ENCODE measurements around the gene CLDN6.

CLDN6 gene

DNA sequence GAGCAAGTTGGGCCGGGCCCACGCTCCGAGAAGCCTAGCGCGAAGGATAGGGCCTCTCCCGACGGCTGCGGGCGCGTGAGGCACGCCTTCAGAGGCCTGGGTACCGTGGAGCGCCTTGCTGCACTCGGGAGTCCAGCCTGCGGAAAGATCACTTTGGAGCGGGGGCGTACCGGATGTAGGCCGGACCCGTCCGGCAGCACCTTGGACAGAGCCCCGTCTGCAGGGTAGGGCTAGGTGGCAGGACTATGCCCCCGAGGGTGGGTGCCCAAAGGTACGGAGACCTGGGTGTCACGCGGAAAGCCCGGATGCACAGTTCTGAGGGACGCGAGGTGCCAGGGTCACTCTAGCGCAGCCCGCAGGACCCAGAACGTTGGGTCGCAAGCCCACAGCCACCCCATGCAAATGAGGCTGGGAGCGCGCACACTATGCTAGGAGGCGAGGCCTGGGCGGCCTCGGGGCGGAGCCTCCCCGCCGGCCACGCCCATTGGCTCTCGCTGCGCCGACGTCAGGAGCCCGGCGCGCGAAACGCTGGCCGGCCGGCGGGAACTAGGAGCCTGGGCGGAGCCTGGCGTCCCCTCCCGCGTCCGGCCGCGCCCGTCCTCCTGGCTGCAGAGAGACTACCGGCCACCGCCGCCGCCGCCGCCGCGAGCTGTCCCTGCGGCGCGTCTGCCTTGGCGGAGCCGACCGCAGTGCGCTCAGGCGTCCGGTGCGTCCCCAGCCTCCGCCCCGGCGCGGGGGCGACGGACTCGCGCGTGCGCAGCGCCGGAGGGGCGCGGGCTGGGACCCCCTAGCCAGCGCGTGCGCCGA is 49.0 kb downstream of the CLDN6 start, which contains the start of gene PAQR4:
Gene PAQR4 (plus strand): TSS at position 611 of the 807 bp plus-strand sequence. CDS start 327 bp downstream, outside the sequence.
- DNase-seq = peak; percentile 83

DNA sequence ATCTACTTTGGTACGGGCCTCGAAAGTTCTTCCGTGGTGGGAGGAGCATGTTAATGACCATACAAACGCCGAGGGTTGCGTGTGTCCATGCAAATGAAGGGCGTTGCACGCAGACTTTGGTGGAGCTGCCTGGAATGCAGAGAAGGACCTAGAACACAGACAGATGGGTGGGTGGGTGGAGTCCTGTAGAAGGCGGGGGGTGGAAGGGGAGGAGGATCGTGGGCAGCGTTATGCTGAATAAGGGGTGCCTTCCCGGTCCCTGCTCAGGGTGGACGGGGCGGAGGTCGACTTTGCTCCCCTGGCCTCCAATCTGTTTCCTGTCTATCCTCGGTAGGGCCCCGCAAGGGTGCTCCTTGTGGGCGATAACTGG is 49.6 kb downstream of the CLDN6 start:
- DNase-seq = no peak

DNA sequence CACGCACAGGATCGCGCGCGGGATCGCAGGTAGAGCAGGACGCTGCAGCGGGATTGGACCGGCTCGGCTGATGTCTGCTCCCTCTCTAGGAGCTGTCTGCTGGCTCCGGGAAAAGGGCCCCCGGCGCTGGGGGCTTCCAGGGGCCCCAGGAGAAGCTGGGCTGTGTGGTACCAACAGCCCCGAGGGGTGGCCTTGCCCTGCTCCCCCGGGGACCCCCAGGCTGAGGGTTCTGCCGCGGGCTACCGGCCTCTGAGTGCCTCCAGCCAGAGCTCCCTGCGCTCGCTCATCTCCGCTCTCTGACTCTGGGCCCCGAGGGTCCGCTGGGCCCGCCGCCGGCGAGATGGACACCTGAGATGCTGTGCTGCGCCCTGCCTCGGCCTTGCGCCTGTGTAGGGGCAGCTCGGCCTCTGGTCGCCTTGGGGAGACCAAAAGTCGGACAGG is 50.2 kb downstream of the CLDN6 start:
- no peak for DNase-seq

DNA sequence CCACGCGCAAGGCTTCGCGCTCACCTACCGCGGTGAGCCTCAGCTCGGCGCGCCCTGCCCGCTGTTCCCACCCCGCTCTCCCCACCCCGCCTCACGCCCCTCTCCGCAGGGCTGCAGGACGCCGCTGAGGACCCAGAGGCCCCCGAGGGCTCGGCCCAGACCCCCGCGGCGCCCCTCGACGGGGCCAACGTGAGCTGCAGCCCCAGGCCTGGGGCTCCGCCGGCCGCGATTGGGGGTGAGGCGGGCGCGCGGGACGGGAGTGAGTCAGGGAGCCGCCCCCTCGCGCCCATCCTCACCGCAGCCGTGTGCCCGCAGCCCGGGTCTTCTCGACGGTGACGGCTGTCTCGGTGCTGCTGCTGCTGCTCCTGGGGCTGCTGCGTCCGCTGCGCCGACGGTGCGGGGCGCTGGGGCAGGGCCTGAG is 50.8 kb downstream of the CLDN6 start:
- no peak for DNase-seq

DNA sequence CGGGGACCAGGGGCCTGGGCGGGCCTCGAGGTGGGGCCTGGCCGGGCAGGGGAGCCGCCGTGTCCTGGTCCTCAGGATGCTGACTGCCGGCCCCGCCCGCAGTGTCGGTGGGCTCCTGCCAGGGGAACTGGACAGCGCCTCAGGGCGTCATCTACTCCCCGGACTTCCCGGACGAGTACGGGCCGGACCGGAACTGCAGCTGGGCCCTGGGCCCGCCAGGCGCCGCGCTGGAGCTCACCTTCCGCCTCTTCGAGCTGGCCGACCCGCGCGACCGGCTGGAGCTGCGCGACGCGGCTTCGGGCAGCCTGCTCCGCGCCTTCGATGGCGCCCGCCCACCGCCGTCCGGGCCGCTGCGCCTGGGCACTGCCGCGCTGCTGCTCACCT is 51.2 kb downstream of the CLDN6 start:
- peak; percentile 14 for DNase-seq

DNA sequence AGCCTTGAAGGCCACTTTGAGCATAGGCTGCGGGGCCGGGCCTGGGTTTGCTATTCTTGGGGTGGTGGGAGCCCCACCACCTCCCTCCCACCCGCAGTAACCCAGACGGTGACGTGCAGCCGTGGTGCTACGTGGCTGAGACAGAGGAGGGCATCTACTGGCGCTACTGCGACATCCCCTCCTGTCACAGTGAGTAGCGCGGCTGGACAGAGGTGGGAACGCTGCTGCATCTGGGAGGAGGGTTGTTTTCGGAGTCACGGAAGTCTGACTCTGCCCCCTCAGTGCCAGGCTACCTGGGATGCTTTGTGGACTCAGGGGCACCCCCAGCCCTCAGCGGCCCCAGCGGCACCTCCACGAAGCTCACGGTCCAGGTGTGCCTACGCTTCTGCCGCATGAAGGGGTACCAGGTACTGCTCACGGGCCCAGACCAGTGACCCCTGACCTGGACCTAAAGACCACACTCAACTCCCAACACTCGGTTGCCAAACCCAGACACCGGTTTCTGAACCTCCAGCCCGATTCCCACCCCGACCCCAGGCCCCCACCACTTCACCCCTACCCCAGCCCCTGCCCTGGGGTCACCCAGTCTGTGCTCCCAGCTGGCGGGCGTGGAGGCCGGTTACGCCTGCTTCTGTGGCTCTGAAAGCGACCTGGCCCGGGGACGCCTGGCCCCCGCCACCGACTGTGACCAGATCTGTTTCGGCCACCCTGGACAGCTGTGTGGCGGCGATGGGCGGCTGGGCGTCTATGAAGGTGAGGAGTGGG is 51.8 kb downstream of the CLDN6 start:
- DNase-seq = no peak

All from CD4-positive, alpha-beta T cell treated with Interleukin-17A for 4 hours (primary cell).